GM23338 (cell line): ENCODE results near the gene KRT16. TPM values are rescaled to one million over a fixed set of nuclear protein-coding genes. Genes with fewer than 3 reads are reported as not detected.

Source experiments
- ATAC-seq: fragments of 200-7000 bp; cut with Tn5 transposase; 3 replicates; pipeline ENCODE4 v1.9.1; 2020
- DNase-seq: peaks from one replicate; pipeline ENCODE4 v3.0.0-alpha.2; 2015; ENCODE audit warnings: low spot score
- H2AFZ ChIP-seq: fragments of 200-600 bp; sonication (generic); 2 replicates; pipeline ENCODE4 v1.8.0; 2016; ENCODE audit warnings: antibody characterized with exemption, mild to moderate bottlenecking, moderate library complexity
- H3F3A ChIP-seq: fragments of 200-600 bp; sonication (generic); replicated peaks from 2 replicates; pipeline ENCODE4 v1.8.0; 2017; ENCODE audit warnings: antibody characterized with exemption, mixed run types, low read depth
- H3K27ac ChIP-seq: fragments of 200-600 bp; sonication (generic); 2 replicates; pipeline ENCODE4 v1.6.1; 2016; ENCODE audit warnings: low read depth
- H3K27me3 ChIP-seq: fragments of 200-600 bp; sonication (generic); 2 replicates; pipeline ENCODE4 v1.8.0; 2016; ENCODE audit warnings: mild to moderate bottlenecking, mixed run types, moderate library complexity; ENCODE audit not compliant: insufficient read depth
- H3K36me3 ChIP-seq: fragments of 200-600 bp; sonication (generic); 2 replicates; pipeline ENCODE4 v1.8.0; 2016; ENCODE audit warnings: mild to moderate bottlenecking; ENCODE audit not compliant: insufficient read depth
- H3K4me1 ChIP-seq: fragments of 200-600 bp; sonication (generic); 2 replicates; pipeline ENCODE4 v1.8.0; 2016; ENCODE audit warnings: mild to moderate bottlenecking, moderate library complexity; ENCODE audit not compliant: insufficient read depth
- H3K4me2 ChIP-seq: fragments of 200-600 bp; sonication (generic); 2 replicates; pipeline ENCODE4 v1.7.1; 2017; ENCODE audit warnings: mixed run types
- H3K4me3 ChIP-seq: fragments of 200-600 bp; sonication (generic); 2 replicates; pipeline ENCODE4 v1.6.1; 2016; ENCODE audit warnings: mixed run types
- H3K79me2 ChIP-seq: fragments of 200-600 bp; sonication (generic); replicated peaks from 2 replicates; pipeline ENCODE4 v1.8.0; 2017; ENCODE audit warnings: mild to moderate bottlenecking; ENCODE audit not compliant: insufficient read depth
- H3K9me2 ChIP-seq: fragments of 200-600 bp; sonication (generic); 2 replicates; pipeline ENCODE4 v1.8.0; 2017; ENCODE audit not compliant: insufficient read depth
- H4K20me1 ChIP-seq: fragments of 200-600 bp; sonication (generic); replicated peaks from 2 replicates; pipeline ENCODE4 v1.8.0; 2017; ENCODE audit warnings: mild to moderate bottlenecking; ENCODE audit not compliant: insufficient read depth
- H3K27ac Mint-ChIP-seq: 2 replicates; pipeline ENCODE4 v1.8.0; 2020; ENCODE audit warnings: inconsistent platforms, mild to moderate bottlenecking, moderate library complexity, mixed read lengths
- H3K27me3 Mint-ChIP-seq: 3 replicates; pipeline ENCODE4 v1.8.0; 2022; ENCODE audit warnings: low read depth, mild to moderate bottlenecking, moderate library complexity, mixed read lengths, inconsistent platforms; ENCODE audit not compliant: insufficient read depth, poor library complexity
- H3K36me3 Mint-ChIP-seq: 3 replicates; pipeline ENCODE4 v1.8.0; 2021; ENCODE audit warnings: low read depth, mild to moderate bottlenecking, inconsistent platforms, moderate library complexity, mixed read lengths
- H3K4me1 Mint-ChIP-seq: 3 replicates; pipeline ENCODE4 v1.8.0; 2020; ENCODE audit warnings: mild to moderate bottlenecking, inconsistent platforms, mixed read lengths
- H3K4me3 Mint-ChIP-seq: 3 replicates; pipeline ENCODE4 v1.8.0; 2021; ENCODE audit warnings: moderate library complexity, mild to moderate bottlenecking, inconsistent platforms, mixed read lengths
- H3K9me3 Mint-ChIP-seq: 3 replicates; pipeline ENCODE4 v1.8.0; 2020; ENCODE audit warnings: moderate library complexity, mild to moderate bottlenecking, inconsistent platforms, mixed read lengths
- CREB1 ChIP-seq: fragments of 250-450 bp; sonication (Bioruptor Pico); IDR thresholded peaks from 2 replicates; pipeline ENCODE4 v1.5.0; 2020; ENCODE audit warnings: low read depth, mild to moderate bottlenecking, moderate library complexity
- CTCF ChIP-seq, 2 experiments: fragments of 200-600 bp in 1 of 2; sonication (generic) in 1 of 2; conservative IDR thresholded peaks; 2 replicates each; pipeline versions ENCODE4 v1.5.1 to v1.6.1; 2016 to 2017; ENCODE audit warnings: antibody characterized with exemption in 2 of 2, low read depth in 2 of 2, mild to moderate bottlenecking in 2 of 2, moderate library complexity in 1 of 2
- ETS1 ChIP-seq: IDR thresholded peaks from 2 replicates; pipeline ENCODE4 v1.6.1; 2016; ENCODE audit warnings: antibody characterized with exemption
- EZH2 ChIP-seq: fragments of 200-600 bp; sonication (generic); IDR thresholded peaks from one replicate; pipeline ENCODE4 v1.8.0; 2017; ENCODE audit warnings: antibody characterized with exemption, mild to moderate bottlenecking, low read depth; ENCODE audit not compliant: unreplicated experiment
- EZH2phosphoT487 ChIP-seq: fragments of 200-600 bp; sonication (generic); IDR thresholded peaks from one replicate; pipeline ENCODE4 v1.8.1; 2018; ENCODE audit warnings: antibody characterized with exemption; ENCODE audit not compliant: unreplicated experiment
- JUNB ChIP-seq: IDR thresholded peaks from one replicate; pipeline ENCODE4 v1.6.1; 2016; ENCODE audit warnings: antibody characterized with exemption; ENCODE audit not compliant: unreplicated experiment
- NANOG ChIP-seq: IDR thresholded peaks from 2 replicates; pipeline ENCODE4 v1.6.1; 2016; ENCODE audit warnings: antibody characterized with exemption, borderline replicate concordance
- POLR2AphosphoS5 ChIP-seq: IDR thresholded peaks from 2 replicates; pipeline ENCODE4 v1.6.1; 2016; ENCODE audit warnings: antibody characterized with exemption, low read depth
- REST ChIP-seq: IDR thresholded peaks from one replicate; pipeline ENCODE4 v1.6.1; 2018; ENCODE audit warnings: antibody characterized with exemption; ENCODE audit not compliant: unreplicated experiment
- STAT1 ChIP-seq: IDR thresholded peaks from one replicate; pipeline ENCODE4 v1.6.1; 2016; ENCODE audit warnings: antibody characterized with exemption; ENCODE audit not compliant: unreplicated experiment
- ZNF114 ChIP-seq: fragments of 250-450 bp; sonication (Bioruptor Pico); IDR thresholded peaks from 2 replicates; pipeline ENCODE4 v1.5.0; 2020; ENCODE audit warnings: mild to moderate bottlenecking, moderate library complexity
- ZNF331 ChIP-seq: fragments of 250-450 bp; sonication (Bioruptor Pico); IDR thresholded peaks from 2 replicates; pipeline ENCODE4 v1.5.0; 2020; ENCODE audit warnings: low read depth, mild to moderate bottlenecking, moderate library complexity
- polyA plus RNA-seq: library from polyadenylated mRNA; unstranded; fragments of >200 nt; fragmentation: Nextera tagmentation; extraction: Ambion mirVana; gene quantifications from 2 replicates; pipeline ENCODE4 v1.2.1, GENCODE V29; 2016
- total RNA-seq: library from RNA; depleted of rRNA; stranded (reverse); fragments of >200 nt; shearing (Covaris generic); gene quantifications from 2 replicates; pipeline ENCODE4 v1.2.3, GENCODE V29; 2014

Gene KRT16
- total and polyA plus RNA-seq, 2 experiments from 2014 or later = not detected

- Histone ChIP-seq H2AFZ (no peak overlapping the region), H3K4me3 (no peak overlapping the region), H3F3A (no peaks in the 10 kb centered on the region), H3K27ac (no peak overlapping the region), H3K27me3 (no peaks in the 10 kb centered on the region), H3K36me3 (no peaks in the 10 kb centered on the region), H3K9me2 (no peaks in the 10 kb centered on the region), H3K79me2 (no peaks in the 10 kb centered on the region), H3K4me2 (no peak overlapping the region), H4K20me1 (no peaks in the 10 kb centered on the region), H3K4me1 (peaks cover 5% of the 10 kb centered on the region)
- Mint-ChIP-seq H3K9me3 (no peaks in the 10 kb centered on the region), H3K27ac (no peak overlapping the region), H3K27me3 (peaks cover 8% of the 10 kb centered on the region), H3K4me1 (peaks cover 12% of the 10 kb centered on the region), H3K36me3 (no peaks in the 10 kb centered on the region), H3K4me3 (no peak overlapping the region)
- TF ChIP-seq POLR2AphosphoS5 = no peak
- no peak for TF ChIP-seq STAT1
- TF ChIP-seq REST = no peak
- no peak for TF ChIP-seq ZNF114
- no peak for TF ChIP-seq ETS1
- no peak for TF ChIP-seq EZH2phosphoT487
- ATAC-seq (no peak), DNase-seq (no peak)
These were observed 39.9 kb upstream of the KRT16 start for GRCh38 chr17:41652461-41652970.

GRCh38 chr17:41651625-41652460 lies 39.3 kb upstream of the KRT16 start:
- DNase-seq (no peak), ATAC-seq (no peak)
- Histone ChIP-seq H3K27ac (no peak overlapping the region), H3K27me3 (no peaks in the 10 kb centered on the region), H4K20me1 (no peaks in the 10 kb centered on the region), H3K4me3 (no peak overlapping the region), H3K9me2 (no peaks in the 10 kb centered on the region), H3K4me1 (peaks cover 5% of the 10 kb centered on the region), H3K79me2 (no peaks in the 10 kb centered on the region), H3F3A (no peaks in the 10 kb centered on the region), H2AFZ (no peak overlapping the region), H3K36me3 (no peaks in the 10 kb centered on the region), H3K4me2 (no peak overlapping the region)
- Mint-ChIP-seq H3K9me3 (no peaks in the 10 kb centered on the region), H3K27ac (no peak overlapping the region), H3K4me1 (peaks cover 12% of the 10 kb centered on the region), H3K36me3 (no peaks in the 10 kb centered on the region), H3K4me3 (no peak overlapping the region), H3K27me3 (peaks cover 6% of the 10 kb centered on the region)
- TF ChIP-seq JUNB (no peak), ETS1 (no peak), CREB1 (no peak), REST (no peak), EZH2 (no peak), CTCF (conservative IDR thresholded peaks at IDR 0.05; ENCODE audit: low read depth in 2 of 2) (no peak), ZNF114 (no peak), NANOG (no peak), POLR2AphosphoS5 (no peak), ZNF331 (CRISPR knock-in tag) (no peak)
